ENCODE results near the gene GPR155.

- TF ChIP-seq CTCF (conservative IDR thresholded peaks at IDR 0.05; ENCODE audit: low read depth, low read length) (no peak), POLR2A (IDR thresholded peaks at IDR 0.05; ENCODE audit: low read depth, low read length) (no peak), RAD21 (IDR thresholded peaks at IDR 0.05; ENCODE audit: low read length) (no peak), MXI1 (IDR thresholded peaks at IDR 0.05; ENCODE audit: borderline replicate concordance, low read depth, low read length) (no peak), RFX5 (IDR thresholded peaks at IDR 0.05; ENCODE audit: low read depth, low read length) (no peak), ELK1 (IDR thresholded peaks at IDR 0.05; ENCODE audit: borderline replicate concordance, low read depth, low read length) (no peak), MAZ (IDR thresholded peaks at IDR 0.05; ENCODE audit: borderline replicate concordance, low read depth, low read length) (no peak), SMC3 (IDR thresholded peaks at IDR 0.05; ENCODE audit: low read depth, low read length) (no peak), CEBPB (IDR thresholded peaks at IDR 0.05; ENCODE audit: low read depth, low read length) (no peak), BHLHE40 (IDR thresholded peaks at IDR 0.05; ENCODE audit: low read depth, low read length) (no peak), RCOR1 (IDR thresholded peaks at IDR 0.05; ENCODE audit: insufficient replicate concordance, low read length) (no peak), USF2 (IDR thresholded peaks at IDR 0.05; ENCODE audit: low read depth, low read length) (no peak)
These were observed 50.5 kb downstream of the GPR155 start for GRCh38 chr2:174436351-174436750.

All from IMR-90 (cell line).